ENCODE measurements around the gene OLIG3. TPM values are rescaled to one million over a fixed set of nuclear protein-coding genes. Genes with fewer than 3 reads are reported as not detected.
A peak's percentile ranks its signal among the peaks of the same experiment; 100 is the strongest.

Gene OLIG3
- not detected in 2 replicates for total RNA-seq (ENCODE audit: low replicate concordance)

GRCh38 chr6:137494281-137494987, at the start of gene OLIG3:
Gene OLIG3 (minus strand): TSS chr6:137494394. CDS start chr6:137494170, 224 bp downstream.
- Histone ChIP-seq H3K27me3 (peaks cover 100% of the 10 kb centered on the region), H3K4me3 (peak within 1 kb of the TSS; percentile 28), H3K36me3 (no peaks in the 10 kb centered on the region), H3K9ac (no peak within 1 kb of the TSS), H3F3A (ENCODE audit: low read depth) (peaks cover 62% of the 10 kb centered on the region), H3K4me2 (peak within 1 kb of the TSS; percentile 73), H3K27ac (no peak within 1 kb of the TSS), H3K9me3 (ENCODE audit: low read depth) (no peaks in the 10 kb centered on the region), H2AFZ (replicated peaks) (no peak within 1 kb of the TSS), H3K4me1 (peaks cover 50% of the 10 kb centered on the region), H3K79me2 (ENCODE audit: low read depth) (no peaks in the 10 kb centered on the region), H4K20me1 (ENCODE audit: low read depth) (peaks cover 98% of the 10 kb centered on the region)
- DNase-seq (ENCODE audit: low spot score): peak; percentile 72
- H3K9me3 Mint-ChIP-seq: peaks cover 3% of the 10 kb centered on the region
- H3K4me1 Mint-ChIP-seq: peaks cover 59% of the 10 kb centered on the region
- H3K4me3 Mint-ChIP-seq: peak within 1 kb of the TSS; percentile 84
- H3K27ac Mint-ChIP-seq: peak within 1 kb of the TSS; percentile 16
- no peaks in the 10 kb centered on the region for H3K36me3 Mint-ChIP-seq
- peak; percentile 14 for TF ChIP-seq EZH2phosphoT487 (IDR thresholded peaks at IDR 0.05)
- TF ChIP-seq CTCF (IDR thresholded peaks at IDR 0.05): peak; percentile 27
- no peak for TF ChIP-seq EZH2 (IDR thresholded peaks at IDR 0.05)
- H3K27me3 Mint-ChIP-seq (ENCODE audit: insufficient read depth, low read depth): peaks cover 94% of the 10 kb centered on the region

- Mint-ChIP-seq H3K27ac (no peak overlapping the region), H3K27me3 (ENCODE audit: insufficient read depth, low read depth) (peaks cover 8% of the 10 kb centered on the region), H3K36me3 (no peaks in the 10 kb centered on the region), H3K9me3 (no peaks in the 10 kb centered on the region), H3K4me3 (no peak overlapping the region), H3K4me1 (peaks cover 19% of the 10 kb centered on the region)
- Histone ChIP-seq H3K4me2 (no peak overlapping the region), H3K9ac (no peak overlapping the region), H3K27me3 (no peaks in the 10 kb centered on the region), H3K4me3 (no peak overlapping the region), H3K27ac (no peak overlapping the region), H3K79me2 (ENCODE audit: low read depth) (no peaks in the 10 kb centered on the region), H3K36me3 (no peaks in the 10 kb centered on the region), H3K9me3 (ENCODE audit: low read depth) (no peaks in the 10 kb centered on the region), H4K20me1 (ENCODE audit: low read depth) (no peaks in the 10 kb centered on the region), H2AFZ (replicated peaks) (no peak overlapping the region), H3K4me1 (peaks cover 38% of the 10 kb centered on the region), H3F3A (ENCODE audit: low read depth) (no peaks in the 10 kb centered on the region)
- no peak for TF ChIP-seq EZH2 (IDR thresholded peaks at IDR 0.05)
- no peak for TF ChIP-seq CTCF (IDR thresholded peaks at IDR 0.05)
- TF ChIP-seq EZH2phosphoT487 (IDR thresholded peaks at IDR 0.05): no peak
- DNase-seq (ENCODE audit: low spot score): no peak
Measured at GRCh38 chr6:137543114-137543513, 48.9 kb upstream of the OLIG3 start.

- H3F3A ChIP-seq (ENCODE audit: low read depth): no peaks in the 10 kb centered on the region
- H3K9ac ChIP-seq: no peak overlapping the region
- no peak overlapping the region for H3K4me3 ChIP-seq
- no peaks in the 10 kb centered on the region for H3K79me2 ChIP-seq (ENCODE audit: low read depth)
- DNase-seq (ENCODE audit: low spot score): no peak
- H3K9me3 Mint-ChIP-seq: no peaks in the 10 kb centered on the region
- no peak overlapping the region for H3K27ac ChIP-seq
- TF ChIP-seq EZH2 (IDR thresholded peaks at IDR 0.05): no peak
- no peak for TF ChIP-seq EZH2phosphoT487 (IDR thresholded peaks at IDR 0.05)
- TF ChIP-seq CTCF (IDR thresholded peaks at IDR 0.05): no peak
- H3K36me3 ChIP-seq: no peaks in the 10 kb centered on the region
- no peak overlapping the region for H3K27ac Mint-ChIP-seq
- peaks cover 36% of the 10 kb centered on the region for H3K4me1 ChIP-seq
- H3K4me2 ChIP-seq: no peak overlapping the region
- H3K9me3 ChIP-seq (ENCODE audit: low read depth): no peaks in the 10 kb centered on the region
- peaks cover 17% of the 10 kb centered on the region for H3K4me1 Mint-ChIP-seq
- H2AFZ ChIP-seq (replicated peaks): no peak overlapping the region
- no peaks in the 10 kb centered on the region for H3K36me3 Mint-ChIP-seq
- H3K27me3 ChIP-seq: no peaks in the 10 kb centered on the region
- no peaks in the 10 kb centered on the region for H4K20me1 ChIP-seq (ENCODE audit: low read depth)
- H3K4me3 Mint-ChIP-seq: no peak overlapping the region
- peaks cover 7% of the 10 kb centered on the region for H3K27me3 Mint-ChIP-seq (ENCODE audit: insufficient read depth, low read depth)
Measured at GRCh38 chr6:137542713-137543112, 48.5 kb upstream of the OLIG3 start.

Measured in neural progenitor cell (in vitro differentiated cells).